GM18951 (cell line): ENCODE measurements around the gene ORM2.

ENCODE experiments used
- POLR2A ChIP-seq: IDR thresholded peaks from 4 replicates; pipeline ENCODE4 v1.6.1; 2011; ENCODE audit warnings: mild to moderate bottlenecking; ENCODE audit not compliant: insufficient read length, insufficient read depth; ENCODE audit errors: extremely low read depth
- in situ Hi-C: fragments of 300-500 bp; cut with MboI; formaldehyde crosslinking; loops from one replicate; pipeline ENCODE4 v1.12.0; 2022; ENCODE audit warnings: low sequenced_read_pairs, mixed read lengths, inconsistent platforms; ENCODE audit not compliant: unreplicated experiment

ORM2 gene

GRCh38 chr9:114338187-114338586, 8.5 kb downstream of the ORM2 start:
- in situ Hi-C loops: no loop called here
- no peak for TF ChIP-seq POLR2A

GRCh38 chr9:114339130-114339908, 9.7 kb downstream of the ORM2 start:
- in situ Hi-C loops: no loop called here
- no peak for TF ChIP-seq POLR2A

- in situ Hi-C loops: no loop called here
- TF ChIP-seq POLR2A: no peak
These were observed 11.6 kb downstream of the ORM2 start for GRCh38 chr9:114341152-114341830.

- TF ChIP-seq POLR2A: no peak
- in situ Hi-C loops: no loop called here
These were observed 12.3 kb downstream of the ORM2 start for GRCh38 chr9:114341991-114342390.

GRCh38 chr9:114342755-114343440, 13.2 kb downstream of the ORM2 start:
- no peak for TF ChIP-seq POLR2A

GRCh38 chr9:114343471-114344187, 14.0 kb downstream of the ORM2 start:
- in situ Hi-C loops: no loop called here
- no peak for TF ChIP-seq POLR2A

More at GRCh38 chr9:114342755-114343440, 13.2 kb downstream of the ORM2 start:
- in situ Hi-C loops: no loop called here

GRCh38 chr9:114344188-114344566, 14.5 kb downstream of the ORM2 start:
- TF ChIP-seq POLR2A: no peak
- in situ Hi-C loops: no loop called here

- in situ Hi-C loops: no loop called here
- TF ChIP-seq POLR2A: no peak
These were observed 15.0 kb downstream of the ORM2 start for GRCh38 chr9:114344692-114345091.

- in situ Hi-C loops: no loop called here
- TF ChIP-seq POLR2A: no peak
These were observed 15.9 kb downstream of the ORM2 start for GRCh38 chr9:114345493-114346065.

GRCh38 chr9:114346146-114346545, 16.5 kb downstream of the ORM2 start:
- TF ChIP-seq POLR2A: no peak
- in situ Hi-C loops: no loop called here

- in situ Hi-C loops: no loop called here
- TF ChIP-seq POLR2A: no peak
These were observed 18.0 kb downstream of the ORM2 start for GRCh38 chr9:114347675-114348074.

GRCh38 chr9:114348261-114348905, 18.7 kb downstream of the ORM2 start:
- in situ Hi-C loops: no loop called here
- TF ChIP-seq POLR2A: no peak
